Right lobe of liver (tissue), 6 donors: ENCODE data around the gene TBX21. TPM values are rescaled to one million over a fixed set of nuclear protein-coding genes. Genes with fewer than 3 reads are reported as not detected.

ENCODE experiments used
- ATAC-seq, 4 donors: fragments of 200-7000 bp; cut with Tn5 transposase; one replicate each; pipeline ENCODE4 v1.9.1; 2020; ENCODE audit warnings: mild to moderate bottlenecking in 4 of 4, moderate library complexity in 4 of 4
- DNase-seq, 3 donors: peaks; one replicate each; pipeline ENCODE4 v3.0.0-alpha.2; 2020
- H3K27ac ChIP-seq, 3 donors: fragments of 200-600 bp; one replicate each; pipeline ENCODE4 v1.8.0; 2022
- H3K27me3 ChIP-seq, 2 donors: fragments of 200-600 bp; one replicate each; pipeline ENCODE4 v1.8.0; 2022
- H3K36me3 ChIP-seq, 4 donors: fragments of 200-600 bp; sonication (generic) in 1 of 4; one replicate each; pipeline versions ENCODE4 v1.5.1 to v1.8.0; 2017 to 2022; ENCODE audit warnings: control low read depth in 1 of 4
- H3K4me1 ChIP-seq, 4 donors: fragments of 200-600 bp; sonication (generic) in 1 of 4; one replicate each; pipeline versions ENCODE4 v1.5.1 to v1.8.0; 2017 to 2022; ENCODE audit warnings: control low read depth in 1 of 4
- H3K4me3 ChIP-seq, 3 donors: fragments of 200-600 bp; one replicate each; pipeline ENCODE4 v1.8.0; 2022
- H3K9me3 ChIP-seq, 4 donors: fragments of 200-600 bp; sonication (generic) in 1 of 4; one replicate each; pipeline versions ENCODE4 v1.5.1 to v1.8.0; 2017 to 2022; ENCODE audit warnings: control low read depth in 1 of 4
- POLR2A ChIP-seq: fragments of 450-650 bp; IDR thresholded peaks from one replicate; pipeline ENCODE4 v1.6.1; 2017; ENCODE audit warnings: antibody characterized with exemption, mild to moderate bottlenecking
- WGBS: methylation state at CpG from one replicate; pipeline ENCODE4 v1.1.6; 2018; ENCODE audit warnings: low coverage, low lambda C conversion rate; ENCODE audit not compliant: insufficient coverage; ENCODE audit errors: missing lambda C conversion rate; 5-methylcytosine and 5-hydroxymethylcytosine counted together
- intact Hi-C, 2 donors: fragments of 100-400 bp; cut with DNase I; formaldehyde crosslinking; loops; one replicate each; pipeline versions ENCODE4 v1.11.2 to v1.14.1; 2022
- total RNA-seq, 6 experiments: library from RNA; depleted of rRNA in 2 of 6; stranded (reverse); fragments of >200 nt in 2 of 6; fragmentation: NEBNext Ultra II Directional in 3 of 6; extraction: Animal tissue kit (Norgen Biotek cat#: 25700) in 3 of 6; gene quantifications; one replicate each; pipeline versions ENCODE4 v1.1.0 to v1.2.4, GENCODE V29; 2016 to 2023
- TF ChIP-seq, protein P1 (sequence below), 4 donors: fragments of 200-600 bp in 3 of 4; fragments of 450-650 bp in 1 of 4; IDR thresholded peaks; one replicate each; pipeline versions ENCODE4 v1.5.1 to v1.8.0; 2016 to 2022; ENCODE audit warnings: antibody characterized with exemption in 4 of 4, mild to moderate bottlenecking in 2 of 4
- donor health status: DM: no; HTN: yes; CAD: no.
- donor health status: DM: no; HTN: no; CAD: no.
- donor health status: DM: no; HTN: no; CAD: no.
- donor health status: DM: no; HTN: yes; CAD: no.
- donor health status: DM: no; HTN: yes; CAD: no.

Gene TBX21
- total RNA-seq, 6 experiments from 2014 or later: 0.19 to 0.56 (median 0.24) TPM; not detected in 1

DNA sequence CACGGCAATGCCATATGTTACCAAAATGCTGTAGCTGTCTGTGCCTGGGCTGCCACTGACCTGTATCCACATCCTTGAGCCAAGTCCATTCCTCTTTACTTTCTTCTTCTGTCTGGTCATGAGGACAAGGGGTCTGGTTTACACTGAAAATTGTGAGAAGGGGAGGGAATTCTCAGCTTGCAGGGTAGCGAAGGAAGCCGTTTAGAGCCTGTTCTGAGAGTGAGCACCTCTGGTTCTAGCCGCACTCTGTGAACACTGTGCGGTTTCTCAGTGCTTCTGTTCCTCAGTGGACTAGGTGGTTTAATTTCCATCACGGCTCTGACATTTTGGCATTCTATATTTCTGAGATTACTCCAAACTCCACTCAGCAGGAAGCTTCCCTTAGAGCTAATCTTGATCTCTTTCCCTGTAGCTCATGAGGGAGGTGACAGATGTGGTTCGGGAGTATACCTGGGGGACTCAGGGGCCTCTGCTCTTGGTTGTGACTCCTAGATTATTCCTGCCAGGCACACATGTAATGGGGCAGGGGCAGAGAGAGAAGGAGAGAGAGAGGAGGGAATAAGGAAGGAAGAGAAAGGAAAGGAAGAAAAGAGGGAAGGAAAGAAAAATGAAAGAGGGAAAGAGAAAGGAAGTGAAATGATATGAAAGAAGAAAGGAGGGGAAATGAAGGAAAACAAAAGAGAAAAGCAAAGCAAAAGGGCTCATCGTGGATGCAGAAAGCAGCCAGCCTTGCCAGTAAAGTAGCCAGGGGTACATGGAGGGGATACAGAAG, 14.2 kb upstream of the TBX21 start:
- Histone ChIP-seq H3K4me1 (no peaks in the 10 kb centered on the region), H3K9me3 (no peaks in the 10 kb centered on the region), H3K4me3 (no peak overlapping the region), H3K36me3 (no peaks in the 10 kb centered on the region), H3K27me3 (peaks cover 0 to 20% of the 10 kb centered on the region in 2 donors), H3K27ac (no peak overlapping the region)
- TF ChIP-seq POLR2A: no peak
- TF ChIP-seq, protein P1, sequence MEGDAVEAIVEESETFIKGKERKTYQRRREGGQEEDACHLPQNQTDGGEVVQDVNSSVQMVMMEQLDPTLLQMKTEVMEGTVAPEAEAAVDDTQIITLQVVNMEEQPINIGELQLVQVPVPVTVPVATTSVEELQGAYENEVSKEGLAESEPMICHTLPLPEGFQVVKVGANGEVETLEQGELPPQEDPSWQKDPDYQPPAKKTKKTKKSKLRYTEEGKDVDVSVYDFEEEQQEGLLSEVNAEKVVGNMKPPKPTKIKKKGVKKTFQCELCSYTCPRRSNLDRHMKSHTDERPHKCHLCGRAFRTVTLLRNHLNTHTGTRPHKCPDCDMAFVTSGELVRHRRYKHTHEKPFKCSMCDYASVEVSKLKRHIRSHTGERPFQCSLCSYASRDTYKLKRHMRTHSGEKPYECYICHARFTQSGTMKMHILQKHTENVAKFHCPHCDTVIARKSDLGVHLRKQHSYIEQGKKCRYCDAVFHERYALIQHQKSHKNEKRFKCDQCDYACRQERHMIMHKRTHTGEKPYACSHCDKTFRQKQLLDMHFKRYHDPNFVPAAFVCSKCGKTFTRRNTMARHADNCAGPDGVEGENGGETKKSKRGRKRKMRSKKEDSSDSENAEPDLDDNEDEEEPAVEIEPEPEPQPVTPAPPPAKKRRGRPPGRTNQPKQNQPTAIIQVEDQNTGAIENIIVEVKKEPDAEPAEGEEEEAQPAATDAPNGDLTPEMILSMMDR (IDR thresholded peaks at IDR 0.05): no peak
- intact Hi-C loops: no loop called here
- no peak for DNase-seq
- WGBS: 49% methylated on average over 5 of the region's 8 CpGs
- no peak for ATAC-seq

DNA sequence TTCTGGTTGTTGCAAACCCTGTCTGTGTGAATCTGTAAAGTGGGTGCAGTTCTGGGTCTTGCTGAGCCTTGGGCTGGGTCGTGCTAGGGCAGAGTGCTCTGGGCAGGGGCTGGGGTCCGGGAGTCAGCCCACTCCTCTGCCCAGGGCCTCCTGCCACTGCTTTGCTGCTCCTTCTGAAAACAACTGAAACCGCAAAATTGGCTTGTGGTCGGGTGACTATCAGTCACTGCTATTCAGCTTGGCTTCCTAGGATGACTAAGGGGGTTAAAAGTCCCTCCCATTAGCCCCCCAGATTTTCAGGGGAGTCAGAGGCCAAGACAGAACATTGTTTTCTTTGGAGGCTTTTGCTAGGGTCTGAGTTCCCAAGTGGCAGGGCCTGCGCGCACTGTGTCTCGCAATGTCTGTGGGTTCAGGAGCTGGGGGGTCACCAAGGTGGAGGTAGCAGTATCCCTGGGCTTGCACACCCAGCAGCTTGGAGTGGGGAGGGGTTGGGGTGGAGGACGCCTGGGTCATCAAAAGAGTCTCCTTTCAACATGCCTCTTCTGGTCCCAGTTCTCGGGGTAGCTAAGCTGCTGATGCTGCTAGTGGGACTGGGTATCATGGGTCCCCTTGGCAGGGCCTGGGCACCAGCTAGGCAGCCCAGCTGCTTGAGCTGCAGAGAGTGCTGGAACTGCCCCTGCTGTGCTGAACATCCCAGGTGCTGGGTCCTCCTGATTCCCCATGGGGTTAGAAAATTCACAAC, 13.5 kb upstream of the TBX21 start:
- TF ChIP-seq POLR2A: no peak
- TF ChIP-seq, protein P1 (IDR thresholded peaks at IDR 0.05): no peak
- 40% methylated on average over 4 of the region's 9 CpGs for WGBS
- Histone ChIP-seq H3K36me3 (no peaks in the 10 kb centered on the region), H3K4me3 (no peak overlapping the region), H3K27ac (no peak overlapping the region), H3K9me3 (no peaks in the 10 kb centered on the region), H3K27me3 (peaks cover 0 to 20% of the 10 kb centered on the region in 2 donors), H3K4me1 (no peaks in the 10 kb centered on the region)
- no peak for ATAC-seq
- no peak for DNase-seq
- intact Hi-C loops: no loop called here

- ATAC-seq (no peak), DNase-seq (no peak)
- H3K9me3 ChIP-seq: no peaks in the 10 kb centered on the region
- TF ChIP-seq, protein P1 (IDR thresholded peaks at IDR 0.05): no peak
- TF ChIP-seq POLR2A: no peak
- 32% methylated on average over 7 of the region's 11 CpGs for WGBS
- H3K27me3 ChIP-seq: peaks cover 0 to 20% of the 10 kb centered on the region in 2 donors
- intact Hi-C loops: no loop called here
- no peaks in the 10 kb centered on the region for H3K36me3 ChIP-seq
- no peaks in the 10 kb centered on the region for H3K4me1 ChIP-seq
- no peak overlapping the region for H3K27ac ChIP-seq
- H3K4me3 ChIP-seq: no peak overlapping the region
Observed at GRCh38 chr17:47720196-47720595, 12.8 kb upstream of the TBX21 start.

DNA sequence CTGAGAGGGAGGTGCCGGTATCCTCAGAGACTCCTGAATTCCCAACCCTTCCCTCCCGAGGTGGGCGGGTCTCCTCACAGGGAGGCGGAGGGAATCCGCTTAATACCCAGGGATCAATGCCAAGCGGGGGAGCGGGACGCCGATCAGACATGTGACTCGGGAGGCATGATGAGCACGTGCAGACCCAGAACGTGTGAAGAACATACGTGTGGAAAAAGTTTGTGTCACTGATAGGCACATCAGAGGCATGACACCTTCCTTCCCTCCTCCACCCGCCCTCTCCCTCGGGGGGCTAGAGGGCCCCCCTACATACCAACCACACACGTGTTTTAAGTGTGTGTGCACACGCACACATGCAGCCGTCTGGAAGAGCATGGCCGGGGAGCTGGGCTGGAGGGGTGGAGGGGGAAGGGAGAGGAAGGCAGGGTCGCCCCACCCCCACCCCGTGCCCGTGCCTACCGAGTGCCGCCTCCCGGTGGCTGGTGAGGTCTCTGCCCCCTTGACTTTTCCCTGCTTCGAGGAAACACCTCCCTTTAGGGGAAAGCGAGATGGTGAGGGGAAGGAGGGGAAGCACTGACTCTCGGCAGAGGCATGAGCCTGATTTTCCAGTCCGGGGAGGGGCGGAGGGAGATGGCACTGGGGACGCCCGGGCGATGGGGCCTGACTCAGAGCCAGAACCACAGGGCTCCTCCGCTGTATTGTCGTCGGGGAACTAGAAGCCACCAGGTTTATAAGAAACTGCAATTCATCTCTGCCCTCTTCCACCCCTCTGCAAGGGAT, 12.1 kb upstream of the TBX21 start:
- ATAC-seq: peak in 1 of 4 donors; percentile 26

More for the DNA sequence above, 12.1 kb upstream of the TBX21 start:
- no peak for DNase-seq
- Histone ChIP-seq H3K27me3 (peaks cover 0 to 20% of the 10 kb centered on the region in 2 donors), H3K4me3 (no peak overlapping the region), H3K4me1 (no peaks in the 10 kb centered on the region), H3K27ac (no peak overlapping the region), H3K36me3 (no peaks in the 10 kb centered on the region), H3K9me3 (no peaks in the 10 kb centered on the region)
- WGBS: 7% methylated on average over 13 of the region's 36 CpGs
- TF ChIP-seq POLR2A: no peak
- TF ChIP-seq, protein P1 (IDR thresholded peaks at IDR 0.05): no peak
- intact Hi-C loops: no loop called here
